Fibroblast of lung (primary cell): ENCODE data around the gene IP6K3. TPM values are rescaled to one million over a fixed set of nuclear protein-coding genes. Genes with fewer than 3 reads are reported as not detected.

ENCODE experiments used
- DNase-seq, 2 donors: peaks; one replicate each; pipeline versions ENCODE4 v3.0.0 to v3.0.0-alpha.2; 2010; ENCODE audit warnings: low read depth in 2 of 2
- H2AFZ ChIP-seq: 2 replicates; pipeline ENCODE4 v1.5.1; 2012; ENCODE audit warnings: low read length, control low read depth, inconsistent platforms
- H3K27ac ChIP-seq: 2 replicates; pipeline ENCODE4 v1.5.1; 2011; ENCODE audit warnings: low read length, control low read depth; ENCODE audit not compliant: insufficient read depth
- H3K27me3 ChIP-seq: 2 replicates; pipeline ENCODE4 v1.5.1; 2011; ENCODE audit warnings: mild to moderate bottlenecking, low read length; ENCODE audit not compliant: control insufficient read depth, insufficient read depth
- H3K36me3 ChIP-seq: 2 replicates; pipeline ENCODE4 v1.5.1; 2011; ENCODE audit warnings: low read length; ENCODE audit not compliant: control insufficient read depth, insufficient read depth
- H3K4me1 ChIP-seq: 2 replicates; pipeline ENCODE4 v1.5.1; 2011; ENCODE audit warnings: low read length; ENCODE audit not compliant: control insufficient read depth, insufficient read depth; ENCODE audit errors: extremely low read depth
- H3K4me2 ChIP-seq: 2 replicates; pipeline ENCODE4 v1.5.1; 2011; ENCODE audit warnings: low read length, control low read depth; ENCODE audit not compliant: insufficient read depth; ENCODE audit errors: extremely low read depth
- H3K4me3 ChIP-seq, 4 experiments: fragments of 200-600 bp in 1 of 4; sonication (generic) in 1 of 4; replicated peaks in 1 of 4; 2 replicates each; pipeline ENCODE4 v1.5.1; 2011 to 2016; ENCODE audit warnings: low read length in 4 of 4, low read depth in 3 of 4, mild to moderate bottlenecking in 3 of 4, control low read depth in 2 of 4, inconsistent platforms in 1 of 4, mixed read lengths in 1 of 4; ENCODE audit not compliant: insufficient read depth in 1 of 4; ENCODE audit errors: control extremely low read depth in 1 of 4
- H3K79me2 ChIP-seq: 2 replicates; pipeline ENCODE4 v1.5.1; 2012; ENCODE audit warnings: mild to moderate bottlenecking, low read length, inconsistent platforms; ENCODE audit not compliant: control insufficient read depth, insufficient read depth
- H3K9ac ChIP-seq: 2 replicates; pipeline ENCODE4 v1.5.1; 2011; ENCODE audit warnings: mild to moderate bottlenecking, low read length, control low read depth; ENCODE audit not compliant: insufficient read depth
- H3K9me3 ChIP-seq: 2 replicates; pipeline ENCODE4 v1.5.1; 2012; ENCODE audit warnings: low read depth, low read length; ENCODE audit not compliant: control insufficient read depth, insufficient read depth
- H4K20me1 ChIP-seq: 2 replicates; pipeline ENCODE4 v1.5.1; 2011; ENCODE audit warnings: low read length; ENCODE audit not compliant: control insufficient read depth, insufficient read depth; ENCODE audit errors: extremely low read depth
- CTCF ChIP-seq, 2 donors: IDR thresholded peaks in 1 of 2; conservative IDR thresholded peaks in 1 of 2; 1 replicate in 1 of 2; 2 replicates in 1 of 2; pipeline ENCODE4 v1.5.1; 2011 to 2012; ENCODE audit warnings: low read length in 2 of 2, control low read depth in 1 of 2, inconsistent platforms in 1 of 2, low read depth in 1 of 2, mild to moderate bottlenecking in 1 of 2
- EZH2 ChIP-seq: IDR thresholded peaks from 2 replicates; pipeline ENCODE4 v1.5.1; 2012; ENCODE audit warnings: low read length, control low read depth, mild to moderate bottlenecking; ENCODE audit errors: missing control alignments
- polyA plus RNA-seq, 2 donors: library from polyadenylated mRNA; depleted of rRNA in 1 of 2; stranded (reverse) in 1 of 2; unstranded in 1 of 2; fragments of >200 nt; gene quantifications; 2 replicates each; pipeline ENCODE4 v1.2.1, GENCODE V29; 2011 to 2012; ENCODE audit warnings: missing spikeins in 1 of 2
- total RNA-seq: library from RNA; depleted of rRNA; stranded (reverse); fragments of >200 nt; gene quantifications from 2 replicates; pipeline ENCODE4 v1.2.1, GENCODE V29; 2014

The IP6K3 gene
- total and polyA plus RNA-seq, 2 donors (not counting 1 experiment from before 2014, with no cell fraction given), result 0.84 to 5.4 TPM

DNA sequence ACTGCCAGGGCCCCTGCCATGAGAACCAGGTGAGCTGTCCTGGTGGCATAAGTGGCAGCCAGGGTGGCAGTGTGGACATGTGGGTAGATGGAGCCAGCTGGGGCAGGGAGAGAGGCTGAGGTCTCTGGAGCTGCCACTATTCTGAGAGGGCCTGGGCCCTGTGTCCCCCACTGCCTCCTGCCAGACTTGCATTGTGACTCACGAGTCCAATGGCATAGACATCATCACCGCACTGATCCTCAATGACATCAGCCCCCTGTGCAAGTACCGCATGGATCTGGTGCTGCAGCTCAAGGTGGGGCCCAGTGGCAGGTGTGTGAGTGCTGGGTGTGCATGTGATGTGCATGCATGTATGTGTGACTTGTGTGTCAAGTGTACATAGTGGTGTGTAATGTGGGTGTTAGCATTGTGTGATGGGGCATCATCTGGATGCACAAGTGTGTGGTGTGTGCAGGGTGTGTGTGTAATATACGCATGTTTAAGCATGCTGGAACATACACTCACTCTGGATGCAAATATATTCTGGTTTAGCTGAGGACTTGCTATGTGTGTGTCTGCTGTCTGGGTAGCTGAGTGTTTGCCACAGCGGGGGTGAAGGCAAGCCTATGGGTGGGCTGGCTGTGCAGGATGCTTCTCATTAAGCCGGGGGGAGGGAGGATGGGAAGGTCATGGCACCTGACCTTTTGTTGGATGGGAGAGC is 60.3 kb downstream of the IP6K3 start:
- H3K79me2 ChIP-seq, result no peaks in the 10 kb centered on the region
- no peaks in the 10 kb centered on the region for H3K9me3 ChIP-seq
- no peak overlapping the region for H3K9ac ChIP-seq
- TF ChIP-seq EZH2, result no peak
- no peak for TF ChIP-seq CTCF (conservative IDR thresholded peaks at IDR 0.05 in 1 of 2, IDR thresholded peaks at IDR 0.05 in 1 of 2; ENCODE audit: low read depth in 1 of 2, low read length in 2 of 2)
- no peak overlapping the region for H3K27ac ChIP-seq
- H4K20me1 ChIP-seq, result no peaks in the 10 kb centered on the region
- DNase-seq, result no peak
- H3K4me1 ChIP-seq, result no peaks in the 10 kb centered on the region
- no peaks in the 10 kb centered on the region for H3K27me3 ChIP-seq
- H2AFZ ChIP-seq, result no peak overlapping the region
- H3K36me3 ChIP-seq, result peaks cover 39% of the 10 kb centered on the region
- H3K4me2 ChIP-seq, result no peak overlapping the region
- no peak overlapping the region for H3K4me3 ChIP-seq

- H3K9me3 ChIP-seq, result no peaks in the 10 kb centered on the region
- no peak overlapping the region for H3K27ac ChIP-seq
- DNase-seq, result no peak
- H3K79me2 ChIP-seq, result no peaks in the 10 kb centered on the region
- H3K9ac ChIP-seq, result no peak overlapping the region
- no peak overlapping the region for H2AFZ ChIP-seq
- H3K4me3 ChIP-seq, result no peak overlapping the region
- TF ChIP-seq CTCF (conservative IDR thresholded peaks at IDR 0.05 in 1 of 2, IDR thresholded peaks at IDR 0.05 in 1 of 2; ENCODE audit: low read depth in 1 of 2, low read length in 2 of 2) (no peak), EZH2 (no peak)
- no peaks in the 10 kb centered on the region for H4K20me1 ChIP-seq
- H3K27me3 ChIP-seq, result no peaks in the 10 kb centered on the region
- no peak overlapping the region for H3K4me2 ChIP-seq
- no peaks in the 10 kb centered on the region for H3K4me1 ChIP-seq
- H3K36me3 ChIP-seq, result peaks cover 41% of the 10 kb centered on the region
Measured at GRCh38 chr6:33685411-33686224, 61.1 kb downstream of the IP6K3 start.

DNA sequence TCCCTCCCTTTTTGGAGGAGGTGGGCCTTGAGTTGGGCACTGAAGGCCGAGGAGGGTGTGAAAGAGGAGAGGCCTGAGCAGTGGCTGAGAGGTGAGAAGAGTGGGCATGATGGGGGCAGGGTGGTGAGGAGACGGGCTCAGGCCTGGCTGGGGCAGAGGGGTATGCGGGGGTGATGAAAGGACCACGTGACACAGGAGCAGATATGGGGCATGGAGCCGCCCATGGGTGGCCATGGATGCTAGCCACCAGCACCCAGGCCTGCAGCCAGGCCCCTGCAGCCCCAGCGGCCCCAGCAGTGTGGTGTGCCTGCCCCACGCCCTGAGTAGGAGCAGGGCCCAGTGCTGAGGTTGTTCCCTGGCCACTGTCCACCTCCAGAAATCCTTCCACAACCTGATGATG is 61.7 kb downstream of the IP6K3 start:
- Histone ChIP-seq H3K9me3 (no peaks in the 10 kb centered on the region), H2AFZ (no peak overlapping the region), H3K4me2 (no peak overlapping the region), H4K20me1 (no peaks in the 10 kb centered on the region), H3K27ac (no peak overlapping the region), H3K4me3 (no peak overlapping the region), H3K9ac (no peak overlapping the region), H3K27me3 (no peaks in the 10 kb centered on the region), H3K79me2 (no peaks in the 10 kb centered on the region), H3K36me3 (peaks cover 42% of the 10 kb centered on the region), H3K4me1 (no peaks in the 10 kb centered on the region)
- no peak for TF ChIP-seq EZH2
- TF ChIP-seq CTCF (conservative IDR thresholded peaks at IDR 0.05 in 1 of 2, IDR thresholded peaks at IDR 0.05 in 1 of 2; ENCODE audit: low read depth in 1 of 2, low read length in 2 of 2), result no peak
- DNase-seq, result no peak
